HCT116 (cell line): ENCODE measurements around the gene MAF. TPM values are rescaled to one million over a fixed set of nuclear protein-coding genes. Genes with fewer than 3 reads are reported as not detected.

ENCODE experiments used
- ATAC-seq: fragments of 200-7000 bp; cut with Tn5 transposase; 2 replicates; pipeline ENCODE4 v1.9.1; 2020; ENCODE audit warnings: mild to moderate bottlenecking, moderate library complexity
- BruUV-seq: library from RNA; stranded (reverse); fragments of 400-500 nt; replicated peaks from 2 replicates; lab custom pipeline; 2021; lab: Mats Ljungman, UMichigan
- CTCF ChIA-PET: fragments of 300-600 bp; sonication (Branson Sonifier 250); formaldehyde crosslinking; loops from one replicate; lab custom pipeline; 2021; ENCODE audit warnings: antibody characterized with exemption; lab: Charles Lee
- POLR2A ChIA-PET: fragments of 300-600, 350-600 bp; sonication (Branson Sonifier 250); formaldehyde crosslinking; loops from one replicate; lab custom pipeline; 2021; ENCODE audit warnings: antibody characterized with exemption; lab: Charles Lee
- RAD21 ChIA-PET, 2 experiments: fragments of 300-600 bp; sonication (Branson Sonifier 250); formaldehyde crosslinking; loops; one replicate each; lab custom pipeline; 2023; ENCODE audit warnings: low total read pairs in 2 of 2; ENCODE audit not compliant: uncharacterized antibody in 2 of 2, unreplicated experiment in 2 of 2, low non-redundant PET in 1 of 2; lab: Charles Lee
- DNase-seq: peaks from one replicate; pipeline ENCODE4 v3.0.0-alpha.2; 2010; ENCODE audit warnings: low read depth, low spot score
- H2AFZ ChIP-seq: fragments of 200-600 bp; shearing (Covaris generic), sonication (generic); 2 replicates; pipeline ENCODE4 v1.6.1; 2017; ENCODE audit warnings: low read depth, mixed run types, mixed read lengths, antibody characterized with exemption, low read length; ENCODE audit not compliant: poor library complexity, severe bottlenecking
- H3K27ac ChIP-seq: 2 replicates; pipeline ENCODE4 v1.5.1; 2012; ENCODE audit warnings: low read depth, low read length
- H3K27me3 ChIP-seq: fragments of 200-600 bp; sonication (generic); 2 replicates; pipeline ENCODE4 v1.6.1; 2016; ENCODE audit warnings: mixed run types, low read length, mixed read lengths; ENCODE audit not compliant: insufficient read depth
- H3K36me3 ChIP-seq, 2 experiments: fragments of 200-500 bp in 1 of 2; fragments of 200-600 bp in 1 of 2; sonication (Bioruptor generic) in 1 of 2; sonication (generic) in 1 of 2; 2 replicates each; pipeline versions ENCODE4 v1.5.1 to v1.6.1; 2014 to 2016; ENCODE audit warnings: low read length in 2 of 2, inconsistent platforms in 1 of 2, mixed read lengths in 1 of 2, mixed run types in 1 of 2; ENCODE audit not compliant: insufficient read depth in 2 of 2, control insufficient read depth in 1 of 2
- H3K4me1 ChIP-seq, 2 experiments: fragments of 200-600 bp in 1 of 2; sonication (generic) in 1 of 2; 2 replicates each; pipeline versions ENCODE4 v1.5.1 to v1.6.1; 2012 to 2017; ENCODE audit warnings: low read length in 2 of 2, inconsistent platforms in 1 of 2, mild to moderate bottlenecking in 1 of 2, mixed read lengths in 1 of 2, mixed run types in 1 of 2, moderate library complexity in 1 of 2; ENCODE audit not compliant: insufficient read depth in 2 of 2, control insufficient read depth in 1 of 2
- H3K4me2 ChIP-seq: fragments of 200-600 bp; sonication (generic); 2 replicates; pipeline ENCODE4 v1.6.1; 2017; ENCODE audit warnings: mixed run types, low read length, mixed read lengths
- H3K4me3 ChIP-seq, 2 experiments: fragments of 200-600 bp in 1 of 2; sonication (generic) in 1 of 2; replicated peaks in 1 of 2; 2 replicates each; pipeline ENCODE4 v1.5.1; 2011 to 2016; ENCODE audit warnings: low read length in 2 of 2, control low read depth in 1 of 2, low read depth in 1 of 2, mild to moderate bottlenecking in 1 of 2, mixed read lengths in 1 of 2, mixed run types in 1 of 2
- H3K79me2 ChIP-seq: fragments of 200-600 bp; sonication (generic); 2 replicates; pipeline ENCODE4 v1.6.1; 2017; ENCODE audit warnings: mild to moderate bottlenecking, mixed run types, low read length, moderate library complexity, mixed read lengths; ENCODE audit not compliant: insufficient read depth
- H3K9ac ChIP-seq: fragments of 200-600 bp; sonication (generic); 2 replicates; pipeline ENCODE4 v1.6.1; 2016; ENCODE audit warnings: low read length, mixed read lengths
- H3K9me2 ChIP-seq: fragments of 200-600 bp; sonication (generic), shearing (Covaris generic); 2 replicates; pipeline ENCODE4 v1.6.1; 2017; ENCODE audit warnings: mixed run types, mild to moderate bottlenecking, moderate library complexity; ENCODE audit not compliant: insufficient read depth
- H3K9me3 ChIP-seq, 2 experiments: fragments of 200-500 bp in 1 of 2; fragments of 200-600 bp in 1 of 2; sonication (Bioruptor generic) in 1 of 2; sonication (generic) in 1 of 2; 2 replicates each; pipeline ENCODE4 v1.6.1; 2014 to 2017; ENCODE audit warnings: low read length in 2 of 2, mixed read lengths in 2 of 2, inconsistent platforms in 1 of 2, low read depth in 1 of 2, mild to moderate bottlenecking in 1 of 2, mixed run types in 1 of 2, moderate library complexity in 1 of 2; ENCODE audit not compliant: control insufficient read depth in 1 of 2, insufficient read depth in 1 of 2
- H4K20me1 ChIP-seq: fragments of 200-600 bp; sonication (generic), shearing (Covaris generic); 2 replicates; pipeline ENCODE4 v1.6.1; 2017; ENCODE audit warnings: mixed run types, mild to moderate bottlenecking, moderate library complexity; ENCODE audit not compliant: insufficient read depth
- CBX3 ChIP-seq: IDR thresholded peaks from 2 replicates; pipeline ENCODE4 v1.6.1; 2012; ENCODE audit warnings: low read depth
- CEBPB ChIP-seq: IDR thresholded peaks from 2 replicates; pipeline ENCODE4 v1.6.1; 2012; ENCODE audit warnings: low read depth
- ELF1 ChIP-seq: IDR thresholded peaks from 2 replicates; pipeline ENCODE4 v1.6.1; 2012; ENCODE audit warnings: low read depth, borderline replicate concordance
- EZH2phosphoT487 ChIP-seq: fragments of 200-600 bp; IDR thresholded peaks from 2 replicates; pipeline ENCODE4 v1.6.1; 2018; ENCODE audit warnings: antibody characterized with exemption, borderline replicate concordance
- FOSL1 ChIP-seq: IDR thresholded peaks from 2 replicates; pipeline ENCODE4 v1.6.1; 2012; ENCODE audit warnings: low read depth
- JUND ChIP-seq: IDR thresholded peaks from 2 replicates; pipeline ENCODE4 v1.6.1; 2012
- POLR2A ChIP-seq: IDR thresholded peaks from 2 replicates; pipeline ENCODE4 v1.7.0; 2011; ENCODE audit warnings: borderline replicate concordance; ENCODE audit not compliant: insufficient read depth, insufficient read length; ENCODE audit errors: extremely low read depth
- RAD21 ChIP-seq: IDR thresholded peaks from 2 replicates; pipeline ENCODE4 v1.6.1; 2012; ENCODE audit warnings: low read depth, mild to moderate bottlenecking
- SIN3A ChIP-seq: IDR thresholded peaks from 2 replicates; pipeline ENCODE4 v1.6.1; 2012; ENCODE audit warnings: low read depth
- SRF ChIP-seq: IDR thresholded peaks from 2 replicates; pipeline ENCODE4 v1.6.1; 2012; ENCODE audit warnings: low read depth
- YY1 ChIP-seq: IDR thresholded peaks from 2 replicates; pipeline ENCODE4 v1.6.1; 2011; ENCODE audit warnings: low read length, low read depth, moderate library complexity, mild to moderate bottlenecking; ENCODE audit not compliant: insufficient replicate concordance; ENCODE audit errors: extremely low read depth
- ZNF274 ChIP-seq: fragments of 200-500 bp; sonication (Bioruptor generic); IDR thresholded peaks from 2 replicates; pipeline ENCODE4 v1.6.1; 2014; ENCODE audit warnings: mild to moderate bottlenecking, low read depth, low read length, inconsistent platforms
- intact Hi-C: fragments of 100-400 bp; cut with micrococcal nuclease; formaldehyde crosslinking; loops from 2 replicates; pipeline ENCODE4 v1.10.0; 2022
- total RNA-seq: library from RNA; stranded (reverse); gene quantifications from one replicate; pipeline ENCODE4 v1.2.1, GENCODE V29; 2021; ENCODE audit not compliant: unreplicated experiment
- TF ChIP-seq, protein P1 (sequence below): IDR thresholded peaks from 2 replicates; pipeline ENCODE4 v1.6.1; 2012
- TF ChIP-seq, protein P2 (sequence below), 3 experiments: fragments of 200-600 bp in 1 of 3; sonication (generic) in 1 of 3; IDR thresholded peaks in 2 of 3; conservative IDR thresholded peaks in 1 of 3; 2 replicates each; pipeline ENCODE4 v1.5.1; 2012 to 2017; ENCODE audit warnings: low read depth in 2 of 3, low read length in 2 of 3, antibody characterized with exemption in 1 of 3, borderline replicate concordance in 1 of 3, control low read depth in 1 of 3, mild to moderate bottlenecking in 1 of 3, mixed read lengths in 1 of 3, mixed run types in 1 of 3, moderate library complexity in 1 of 3; ENCODE audit not compliant: insufficient read depth in 1 of 3

MAF gene
- total RNA-seq, 1 experiment from 2014 or later = 0.27 TPM

DNA sequence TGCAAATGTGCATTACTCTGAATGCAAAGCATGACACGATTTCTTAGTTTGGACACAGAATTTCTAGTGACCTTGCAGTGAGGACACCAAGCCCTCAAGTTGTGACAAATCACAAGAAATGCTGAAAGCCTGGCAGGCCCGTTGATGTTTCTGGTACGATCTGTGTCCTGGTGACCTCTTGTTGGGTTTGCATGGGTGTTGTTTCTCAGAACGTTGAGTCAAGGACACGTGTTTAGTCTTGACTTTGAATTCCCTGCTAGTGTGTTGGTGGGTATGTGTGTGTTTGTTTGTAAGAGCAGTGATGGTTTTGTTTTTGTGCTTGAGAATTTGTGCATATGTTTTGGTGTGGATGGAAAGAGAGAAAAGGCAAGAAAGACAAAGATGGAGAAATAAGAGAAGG, 37.8 kb upstream of the MAF start:
- ATAC-seq = no peak
- ChIA-PET POLR2A (no interaction called here), CTCF (no interaction called here), RAD21 (no interaction called here)
- Histone ChIP-seq H3K9ac (no peak overlapping the region), H3K36me3 (no peaks in the 10 kb centered on the region), H3K4me3 (no peak overlapping the region), H3K79me2 (no peaks in the 10 kb centered on the region), H4K20me1 (no peaks in the 10 kb centered on the region), H2AFZ (no peak overlapping the region), H3K4me1 (no peaks in the 10 kb centered on the region), H3K4me2 (no peak overlapping the region), H3K9me2 (no peaks in the 10 kb centered on the region), H3K9me3 (peaks cover 56 to 75% of the 10 kb centered on the region in 2 experiments; a peak in 2 of 4 replicates), H3K27ac (no peak overlapping the region), H3K27me3 (no peaks in the 10 kb centered on the region)
- intact Hi-C loops = no loop called here
- BruUV-seq = no TSS peak
- no peak for TF ChIP-seq CBX3
- no peak for TF ChIP-seq JUND
- TF ChIP-seq POLR2A = no peak
- no peak for TF ChIP-seq SIN3A
- TF ChIP-seq SRF = no peak
- no peak for TF ChIP-seq FOSL1
- TF ChIP-seq YY1 = no peak
- TF ChIP-seq ELF1 = no peak
- TF ChIP-seq, protein P1, sequence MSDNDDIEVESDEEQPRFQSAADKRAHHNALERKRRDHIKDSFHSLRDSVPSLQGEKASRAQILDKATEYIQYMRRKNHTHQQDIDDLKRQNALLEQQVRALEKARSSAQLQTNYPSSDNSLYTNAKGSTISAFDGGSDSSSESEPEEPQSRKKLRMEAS = no peak
- TF ChIP-seq, protein P2, sequence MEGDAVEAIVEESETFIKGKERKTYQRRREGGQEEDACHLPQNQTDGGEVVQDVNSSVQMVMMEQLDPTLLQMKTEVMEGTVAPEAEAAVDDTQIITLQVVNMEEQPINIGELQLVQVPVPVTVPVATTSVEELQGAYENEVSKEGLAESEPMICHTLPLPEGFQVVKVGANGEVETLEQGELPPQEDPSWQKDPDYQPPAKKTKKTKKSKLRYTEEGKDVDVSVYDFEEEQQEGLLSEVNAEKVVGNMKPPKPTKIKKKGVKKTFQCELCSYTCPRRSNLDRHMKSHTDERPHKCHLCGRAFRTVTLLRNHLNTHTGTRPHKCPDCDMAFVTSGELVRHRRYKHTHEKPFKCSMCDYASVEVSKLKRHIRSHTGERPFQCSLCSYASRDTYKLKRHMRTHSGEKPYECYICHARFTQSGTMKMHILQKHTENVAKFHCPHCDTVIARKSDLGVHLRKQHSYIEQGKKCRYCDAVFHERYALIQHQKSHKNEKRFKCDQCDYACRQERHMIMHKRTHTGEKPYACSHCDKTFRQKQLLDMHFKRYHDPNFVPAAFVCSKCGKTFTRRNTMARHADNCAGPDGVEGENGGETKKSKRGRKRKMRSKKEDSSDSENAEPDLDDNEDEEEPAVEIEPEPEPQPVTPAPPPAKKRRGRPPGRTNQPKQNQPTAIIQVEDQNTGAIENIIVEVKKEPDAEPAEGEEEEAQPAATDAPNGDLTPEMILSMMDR (IDR thresholded peaks at IDR 0.05 in 2 of 3, conservative IDR thresholded peaks at IDR 0.05 in 1 of 3; ENCODE audit: borderline replicate concordance in 1 of 3, insufficient read depth in 1 of 3, low read depth in 2 of 3, low read length in 2 of 3) = no peak
- TF ChIP-seq EZH2phosphoT487 = no peak
- no peak for TF ChIP-seq ZNF274
- no peak for TF ChIP-seq CEBPB
- TF ChIP-seq RAD21 = no peak
- DNase-seq = no peak
